Memory B cell (primary cell): ENCODE results near the gene MC5R.
A peak's percentile ranks its signal among the peaks of the same experiment; 100 is the strongest.

Source experiments
- ATAC-seq: fragments of 150-1000 bp; cut with Tn5 transposase; 2 replicates; pipeline ENCODE4 v1.10.0; 2021; ENCODE audit warnings: low read depth, mild to moderate bottlenecking, moderate library complexity
- DNase-seq, 2 donors: peaks; one replicate each; pipeline ENCODE4 v3.0.0; 2022; ENCODE audit warnings: low spot score in 2 of 2
- H3K27ac Mint-ChIP-seq: one replicate; pipeline ENCODE4 v1.8.0; 2022; ENCODE audit warnings: mild to moderate bottlenecking, moderate library complexity, mixed read lengths
- H3K27me3 Mint-ChIP-seq: one replicate; pipeline ENCODE4 v1.8.0; 2022; ENCODE audit warnings: mixed read lengths
- H3K36me3 Mint-ChIP-seq: one replicate; pipeline ENCODE4 v1.8.0; 2022; ENCODE audit warnings: mild to moderate bottlenecking, mixed read lengths
- H3K4me1 Mint-ChIP-seq: one replicate; pipeline ENCODE4 v1.8.0; 2022; ENCODE audit warnings: mixed read lengths
- H3K4me3 Mint-ChIP-seq: one replicate; pipeline ENCODE4 v1.8.0; 2022; ENCODE audit warnings: mild to moderate bottlenecking, moderate library complexity, mixed read lengths
- H3K9me3 Mint-ChIP-seq: one replicate; pipeline ENCODE4 v1.8.0; 2022; ENCODE audit warnings: mixed read lengths

MC5R gene

DNA sequence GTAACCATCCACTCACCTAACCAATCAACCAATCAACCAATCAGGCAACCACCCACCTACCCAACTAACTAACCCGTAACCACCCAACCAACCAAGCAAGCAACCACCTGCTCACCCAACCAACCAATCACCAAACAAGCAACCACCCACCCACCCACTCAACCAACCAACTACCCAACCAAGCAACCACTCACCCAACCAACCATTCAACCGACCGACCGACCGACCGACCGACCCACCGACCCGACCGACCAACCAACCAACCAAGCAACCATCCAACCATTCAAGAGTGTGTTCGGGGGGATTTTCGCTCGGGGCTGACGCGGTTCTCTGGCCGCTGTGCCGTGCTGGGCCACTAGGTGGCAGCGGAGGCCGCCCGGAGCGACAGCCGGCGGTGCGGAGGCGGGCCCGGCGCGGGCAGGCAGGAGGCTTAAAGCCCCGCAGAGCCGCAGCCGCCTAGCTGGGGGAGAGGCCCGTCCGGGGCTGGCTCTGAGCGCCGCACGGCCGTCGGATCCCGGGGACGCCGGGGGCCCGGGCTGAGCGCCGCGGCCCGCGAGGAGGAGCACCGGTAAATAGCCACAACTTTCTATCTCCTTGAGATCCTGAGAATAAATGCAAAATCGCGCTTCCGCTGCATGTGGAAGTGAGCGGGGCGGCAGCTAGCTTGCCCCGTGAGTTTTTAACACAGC lies at the start of gene MC5R:
TSS of gene MC5R (plus strand) at position 443 of the 689 bp plus-strand sequence. CDS start 1,617 bp downstream, outside the sequence.
- H3K9me3 Mint-ChIP-seq, result no peaks in the 10 kb centered on the region
- no peaks in the 10 kb centered on the region for H3K36me3 Mint-ChIP-seq
- peaks cover 5% of the 10 kb centered on the region for H3K4me1 Mint-ChIP-seq
- DNase-seq (peak; percentile 79 to 87), ATAC-seq (peak; percentile 92)
- peaks cover 21% of the 10 kb centered on the region for H3K27me3 Mint-ChIP-seq
- peak within 1 kb of the TSS; percentile 61 for H3K4me3 Mint-ChIP-seq
- H3K27ac Mint-ChIP-seq, result peak within 1 kb of the TSS; percentile 65

GRCh38 chr18:13775058-13775457 lies 48.9 kb upstream of the MC5R start:
- DNase-seq (no peak), ATAC-seq (no peak)
- H3K4me1 Mint-ChIP-seq, result no peaks in the 10 kb centered on the region
- no peak overlapping the region for H3K4me3 Mint-ChIP-seq
- peaks cover 3% of the 10 kb centered on the region for H3K27me3 Mint-ChIP-seq
- peaks cover 12% of the 10 kb centered on the region for H3K9me3 Mint-ChIP-seq
- no peak overlapping the region for H3K27ac Mint-ChIP-seq
- H3K36me3 Mint-ChIP-seq, result no peaks in the 10 kb centered on the region

- H3K4me3 Mint-ChIP-seq, result no peak overlapping the region
- no peaks in the 10 kb centered on the region for H3K4me1 Mint-ChIP-seq
- ATAC-seq (no peak), DNase-seq (no peak)
- peaks cover under 1% of the 10 kb centered on the region for H3K27me3 Mint-ChIP-seq
- H3K27ac Mint-ChIP-seq, result no peak overlapping the region
- peaks cover 3% of the 10 kb centered on the region for H3K9me3 Mint-ChIP-seq
- H3K36me3 Mint-ChIP-seq, result no peaks in the 10 kb centered on the region
These were observed 32.8 kb upstream of the MC5R start for GRCh38 chr18:13791181-13791580.

DNA sequence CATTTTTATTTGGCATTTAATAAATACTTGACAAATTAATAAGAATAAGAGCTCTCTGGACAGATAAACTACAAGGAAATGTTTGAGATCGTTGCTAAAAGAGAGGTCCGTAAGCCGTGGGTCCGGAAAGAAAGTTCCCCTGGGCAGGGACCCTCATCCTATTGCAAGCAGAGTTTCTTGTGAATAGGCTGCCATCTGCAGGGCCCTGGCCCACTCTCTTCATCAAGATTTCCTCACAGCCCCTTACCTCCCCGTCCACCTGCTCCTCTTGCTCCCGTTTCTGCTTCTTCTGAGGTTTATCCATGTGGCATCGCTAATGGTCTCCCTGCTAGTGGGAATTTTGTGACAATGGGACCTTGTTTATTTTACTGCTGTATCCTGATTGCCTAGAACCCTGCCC lies 30.1 kb upstream of the MC5R start:
- DNase-seq (no peak), ATAC-seq (no peak)
- Mint-ChIP-seq H3K9me3 (no peaks in the 10 kb centered on the region), H3K36me3 (no peaks in the 10 kb centered on the region), H3K27ac (no peak overlapping the region), H3K27me3 (peaks cover 4% of the 10 kb centered on the region), H3K4me1 (no peaks in the 10 kb centered on the region), H3K4me3 (no peak overlapping the region)

GRCh38 chr18:13796515-13796914 lies 27.4 kb upstream of the MC5R start:
- DNase-seq (no peak), ATAC-seq (no peak)
- no peaks in the 10 kb centered on the region for H3K9me3 Mint-ChIP-seq
- H3K4me1 Mint-ChIP-seq, result no peaks in the 10 kb centered on the region
- no peaks in the 10 kb centered on the region for H3K36me3 Mint-ChIP-seq
- H3K27me3 Mint-ChIP-seq, result peaks cover 18% of the 10 kb centered on the region
- no peak overlapping the region for H3K27ac Mint-ChIP-seq
- no peak overlapping the region for H3K4me3 Mint-ChIP-seq

DNA sequence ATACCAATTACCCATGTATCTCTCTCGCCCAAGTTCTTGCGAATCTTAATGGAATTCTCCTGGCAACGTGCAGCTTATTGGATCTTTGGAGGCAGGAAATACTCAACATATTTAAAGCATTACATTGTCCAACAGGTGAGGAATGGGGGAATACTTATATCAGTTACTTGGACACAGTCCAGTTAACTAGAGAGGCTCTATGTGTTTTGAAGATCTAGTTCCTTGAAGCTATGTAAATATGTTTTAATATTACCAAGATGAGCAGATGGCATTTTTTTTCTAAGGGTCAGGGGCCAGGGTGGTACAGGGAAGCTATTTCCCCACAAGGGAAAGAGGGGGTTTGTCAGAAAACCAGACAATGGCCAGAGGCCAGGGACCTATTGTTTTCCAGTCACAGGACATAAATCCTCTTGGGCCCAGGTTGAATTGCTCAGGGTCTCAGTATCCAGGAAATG lies 26.8 kb upstream of the MC5R start:
- DNase-seq (no peak), ATAC-seq (no peak)
- Mint-ChIP-seq H3K4me3 (no peak overlapping the region), H3K27me3 (peaks cover 18% of the 10 kb centered on the region), H3K36me3 (no peaks in the 10 kb centered on the region), H3K9me3 (no peaks in the 10 kb centered on the region), H3K27ac (no peak overlapping the region), H3K4me1 (no peaks in the 10 kb centered on the region)

- Mint-ChIP-seq H3K4me1 (no peaks in the 10 kb centered on the region), H3K27me3 (peaks cover 30% of the 10 kb centered on the region), H3K36me3 (no peaks in the 10 kb centered on the region), H3K27ac (no peak overlapping the region), H3K4me3 (no peak overlapping the region), H3K9me3 (no peaks in the 10 kb centered on the region)
- DNase-seq, result no peak
- no peak for ATAC-seq
These were observed 24.6 kb upstream of the MC5R start for GRCh38 chr18:13799396-13799795.

- no peak for ATAC-seq
- no peaks in the 10 kb centered on the region for H3K4me1 Mint-ChIP-seq
- H3K27me3 Mint-ChIP-seq, result peaks cover 37% of the 10 kb centered on the region
- no peak for DNase-seq
- no peak overlapping the region for H3K27ac Mint-ChIP-seq
- no peaks in the 10 kb centered on the region for H3K36me3 Mint-ChIP-seq
- H3K4me3 Mint-ChIP-seq, result no peak overlapping the region
- peaks cover 4% of the 10 kb centered on the region for H3K9me3 Mint-ChIP-seq
These were observed 23.3 kb upstream of the MC5R start for GRCh38 chr18:13800505-13801259.

DNA sequence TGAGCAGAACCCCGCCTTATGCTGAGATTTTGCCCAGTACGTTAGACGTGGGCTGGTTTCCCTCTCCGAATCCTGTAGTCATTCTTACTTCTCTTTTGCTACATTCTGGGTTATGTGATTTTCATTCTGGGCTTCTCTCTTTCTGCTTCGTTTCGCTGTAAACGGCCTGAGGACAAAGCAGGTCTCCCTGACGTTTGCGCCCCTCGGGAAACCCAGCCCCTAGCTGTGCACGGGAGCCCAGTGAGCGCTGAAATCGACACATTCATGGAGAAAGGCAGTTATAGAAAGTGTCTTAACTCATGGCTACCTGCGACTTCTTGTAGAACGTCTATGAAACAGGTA lies 22.7 kb upstream of the MC5R start:
- ATAC-seq (no peak), DNase-seq (no peak)
- Mint-ChIP-seq H3K4me1 (no peaks in the 10 kb centered on the region), H3K27ac (no peak overlapping the region), H3K27me3 (peaks cover 39% of the 10 kb centered on the region), H3K36me3 (no peaks in the 10 kb centered on the region), H3K9me3 (peaks cover 4% of the 10 kb centered on the region), H3K4me3 (no peak overlapping the region)

GRCh38 chr18:13804305-13804704 lies 19.6 kb upstream of the MC5R start:
- Mint-ChIP-seq H3K36me3 (no peaks in the 10 kb centered on the region), H3K27me3 (peaks cover 32% of the 10 kb centered on the region), H3K9me3 (peaks cover 4% of the 10 kb centered on the region), H3K27ac (no peak overlapping the region), H3K4me3 (no peak overlapping the region), H3K4me1 (no peaks in the 10 kb centered on the region)
- no peak for ATAC-seq
- no peak for DNase-seq

DNA sequence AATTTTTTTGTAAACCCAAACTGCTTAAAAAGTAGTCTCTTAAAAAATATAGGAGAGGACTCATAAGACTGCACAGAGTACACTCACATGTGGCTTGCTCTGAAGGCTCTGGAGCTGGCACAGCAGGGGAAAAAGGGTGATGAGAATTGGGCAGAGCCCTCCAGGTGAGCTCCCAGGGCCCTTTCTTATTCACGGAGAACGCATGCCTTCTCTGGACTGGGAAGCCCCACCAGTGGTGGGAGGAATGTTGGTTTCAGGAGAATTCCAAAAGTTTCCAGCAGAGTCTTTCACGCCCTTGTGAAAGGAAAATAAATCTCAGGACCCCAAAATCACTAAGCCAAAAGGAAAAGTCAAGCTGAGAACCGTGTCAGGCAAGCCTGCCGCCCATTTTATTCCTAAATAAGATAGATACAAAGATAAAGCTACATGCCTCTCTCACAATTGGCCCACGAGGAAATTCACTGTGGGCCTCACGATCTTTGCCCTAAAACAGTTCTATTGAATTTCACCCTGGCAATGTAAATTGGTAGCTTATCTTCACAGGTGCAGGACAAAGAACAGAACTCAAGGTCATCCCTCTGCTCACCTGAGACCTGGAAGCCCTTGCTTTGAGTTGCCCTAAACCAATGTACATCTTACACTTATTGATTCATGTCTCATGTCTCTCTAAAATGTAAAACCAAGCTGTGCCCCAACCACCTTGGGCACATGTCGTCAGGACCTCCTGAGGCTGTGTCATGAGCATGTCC lies 15.5 kb upstream of the MC5R start:
- Mint-ChIP-seq H3K27me3 (peaks cover 20% of the 10 kb centered on the region), H3K4me1 (no peaks in the 10 kb centered on the region)

DNA sequence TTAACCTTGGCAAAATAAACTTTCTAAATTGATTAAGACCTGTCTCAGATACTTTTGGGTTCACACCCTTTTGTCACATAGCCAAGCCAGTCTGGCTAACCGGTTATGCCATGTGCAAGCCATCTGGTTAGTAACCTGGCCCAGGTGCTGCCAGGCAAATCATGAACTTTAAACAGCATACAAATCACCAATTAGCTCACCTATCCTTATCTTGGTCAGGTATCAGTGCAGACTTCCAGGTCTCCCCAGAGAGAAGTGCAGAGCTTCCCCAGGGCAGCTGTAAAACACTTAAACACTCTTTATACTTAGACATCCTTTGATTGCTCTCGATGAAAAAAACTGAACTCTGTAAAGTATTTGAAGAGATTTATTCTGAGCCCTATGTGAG lies 14.9 kb upstream of the MC5R start:
- H3K4me1 Mint-ChIP-seq, result no peaks in the 10 kb centered on the region
- DNase-seq (no peak), ATAC-seq (no peak)

More for the DNA sequence above, 15.5 kb upstream of the MC5R start:
- no peak overlapping the region for H3K27ac Mint-ChIP-seq
- no peaks in the 10 kb centered on the region for H3K36me3 Mint-ChIP-seq
- DNase-seq, result no peak
- H3K4me3 Mint-ChIP-seq, result no peak overlapping the region
- H3K9me3 Mint-ChIP-seq, result peaks cover 4% of the 10 kb centered on the region
- no peak for ATAC-seq

DNA sequence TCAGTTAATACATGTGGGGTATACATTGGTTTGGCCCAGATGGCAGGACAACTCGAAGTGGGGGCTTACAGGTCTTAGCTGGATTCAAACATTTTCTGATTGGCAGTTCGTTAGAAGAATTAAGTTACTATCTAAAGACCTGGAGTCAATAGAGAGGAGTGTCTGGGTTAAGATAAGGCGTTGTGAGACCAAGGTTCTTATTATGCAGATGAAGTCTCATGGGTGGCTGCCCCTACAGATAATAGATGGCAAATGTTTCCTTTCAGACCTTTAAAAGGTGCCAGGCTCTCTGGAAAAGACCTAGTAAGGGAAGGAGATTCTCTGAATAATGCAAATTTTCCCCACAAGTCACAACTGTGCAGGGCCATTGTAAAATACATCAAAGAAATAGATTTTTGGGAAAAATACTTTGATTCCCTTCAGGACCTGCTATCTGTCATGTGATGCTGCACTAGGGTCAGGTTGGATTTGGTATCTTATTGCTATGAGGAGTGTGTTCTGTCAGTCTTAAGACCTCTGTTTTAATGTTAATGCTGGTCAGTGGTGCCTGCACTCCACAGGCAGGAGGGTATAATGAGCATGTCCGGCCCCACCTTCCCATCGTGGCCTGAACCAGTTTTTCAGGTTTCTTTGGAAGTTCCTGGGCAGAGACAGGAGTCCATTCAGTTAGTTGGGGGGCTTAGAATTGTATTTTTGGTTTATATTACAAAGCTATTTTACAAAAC lies 14.3 kb upstream of the MC5R start:
- Mint-ChIP-seq H3K27me3 (peaks cover 12% of the 10 kb centered on the region), H3K4me3 (no peak overlapping the region), H3K36me3 (no peaks in the 10 kb centered on the region), H3K9me3 (peaks cover 1% of the 10 kb centered on the region), H3K27ac (no peak overlapping the region), H3K4me1 (no peaks in the 10 kb centered on the region)
- DNase-seq (no peak), ATAC-seq (no peak)

More for the DNA sequence above, 14.9 kb upstream of the MC5R start:
- Mint-ChIP-seq H3K4me3 (no peak overlapping the region), H3K27me3 (peaks cover 19% of the 10 kb centered on the region), H3K36me3 (no peaks in the 10 kb centered on the region), H3K27ac (no peak overlapping the region), H3K9me3 (peaks cover 4% of the 10 kb centered on the region)
